Measurements from ENCODE around the gene NCAPH2. TPM values are rescaled to one million over a fixed set of nuclear protein-coding genes. Genes with fewer than 3 reads are reported as not detected.
A peak's percentile ranks its signal among the peaks of the same experiment; 100 is the strongest.

Gene NCAPH2
- total RNA-seq, 2 experiments from 2014 or later, result 105 to 108 TPM

DNA sequence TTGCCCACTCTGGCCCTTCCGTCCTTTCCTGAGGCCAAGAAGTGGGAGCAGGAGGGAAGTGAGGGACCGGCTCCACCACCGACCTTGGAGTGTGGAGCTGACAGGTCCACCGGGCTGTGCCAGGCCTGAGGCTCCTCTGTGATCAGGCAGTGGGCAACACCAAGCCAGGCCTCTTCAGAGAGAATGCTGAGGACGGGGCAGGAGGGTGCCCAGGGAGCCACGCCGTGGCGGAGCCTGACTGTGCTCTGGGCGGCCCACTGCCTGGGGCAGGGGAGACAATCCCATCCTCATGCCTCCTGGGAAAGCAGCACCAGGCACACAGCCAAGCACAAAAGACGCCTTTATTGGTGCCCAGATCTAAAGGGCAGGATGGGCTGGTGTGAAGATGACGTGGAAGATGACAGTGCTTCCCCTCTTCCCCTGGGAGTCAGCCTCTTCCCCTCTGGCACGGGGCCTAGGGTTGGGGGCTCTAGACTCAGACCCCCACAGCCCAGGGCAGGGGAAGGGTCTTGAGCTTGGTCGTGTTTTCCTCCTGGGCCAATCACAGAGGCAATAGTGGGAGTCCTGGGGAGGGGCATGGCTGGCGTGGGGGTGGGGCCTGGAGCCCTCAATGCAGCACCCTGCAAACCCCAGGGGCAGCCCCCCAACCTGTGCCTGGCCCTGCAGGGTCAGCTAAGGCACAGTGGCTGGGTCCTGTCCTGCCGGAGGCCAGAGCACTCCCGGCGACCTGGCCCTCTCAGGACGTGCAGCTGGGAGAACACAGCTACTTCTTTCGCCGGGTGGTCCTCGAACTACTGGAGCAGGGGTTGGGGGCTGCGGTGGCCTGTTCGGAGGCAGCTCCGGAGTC is 5.2 kb upstream of the NCAPH2 start:
- ChIA-PET CTCF (interaction anchor here (0.5 to 1.3 kb wide), 2 partner anchors 23 to 33 kb away, joined by 3 to 5 read pairs; partner anchors contain the start of gene SCO2), POLR2A (interaction anchor here (0.8 to 3.2 kb wide), 5 partner anchors 23 to 119 kb away, joined by 3 to 17 read pairs (median 4); partner anchors contain the start of gene SCO2)
- Mint-ChIP-seq H3K4me1 (peaks cover 10% of the 10 kb centered on the region), H3K27ac (no peak overlapping the region), H3K9me3 (no peaks in the 10 kb centered on the region), H3K4me3 (no peak overlapping the region), H3K36me3 (ENCODE audit: low read depth) (peaks cover 13% of the 10 kb centered on the region), H3K27me3 (no peaks in the 10 kb centered on the region)
- DNase-seq, result no peak

DNA sequence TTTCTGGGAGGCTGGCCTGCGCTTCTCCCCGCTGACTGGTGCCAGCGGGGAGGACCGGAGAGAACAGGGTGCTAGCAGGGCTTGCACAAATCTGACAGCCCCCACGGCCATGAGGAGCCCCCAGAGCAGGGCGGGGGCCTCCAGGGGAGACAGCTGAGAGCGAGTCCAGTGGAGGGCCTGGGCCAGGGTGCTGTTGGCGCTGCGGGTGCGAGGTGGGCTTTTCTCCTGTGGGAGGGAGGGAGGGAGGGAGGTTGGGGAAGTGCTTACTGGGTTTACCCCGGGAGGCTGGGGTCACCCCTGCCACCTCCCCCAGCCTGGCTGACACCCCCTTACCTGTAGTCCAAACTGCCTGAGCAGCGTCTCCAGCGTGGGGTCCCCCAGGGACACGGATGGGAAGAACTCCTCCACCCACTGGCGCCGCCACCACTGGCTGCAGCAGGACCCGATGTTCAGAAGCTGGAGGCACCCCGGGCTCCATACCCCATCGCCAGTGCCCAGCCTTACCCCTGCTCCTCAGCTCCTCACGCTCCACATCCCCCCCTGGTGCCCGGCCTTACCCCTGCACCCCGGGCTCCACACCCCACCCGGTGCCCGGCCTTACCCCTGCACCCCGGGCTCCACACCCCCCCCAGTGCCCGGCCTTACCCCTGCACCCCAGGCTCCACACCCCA is 4.4 kb upstream of the NCAPH2 start:
- Mint-ChIP-seq H3K4me1 (peaks cover 12% of the 10 kb centered on the region), H3K36me3 (ENCODE audit: low read depth) (peaks cover 15% of the 10 kb centered on the region), H3K4me3 (no peak overlapping the region), H3K27me3 (no peaks in the 10 kb centered on the region), H3K27ac (no peak overlapping the region), H3K9me3 (no peaks in the 10 kb centered on the region)
- ChIA-PET CTCF (interaction anchor here (1.3 kb wide), 1 partner anchor 33 kb away, joined by 5 read pairs; no protein-coding TSS in a partner anchor), POLR2A (interaction anchor here (1.2 to 3.2 kb wide), 2 partner anchors 22 to 118 kb away, joined by 4 to 17 read pairs; partner anchors contain the start of gene SCO2)
- no peak for DNase-seq

DNA sequence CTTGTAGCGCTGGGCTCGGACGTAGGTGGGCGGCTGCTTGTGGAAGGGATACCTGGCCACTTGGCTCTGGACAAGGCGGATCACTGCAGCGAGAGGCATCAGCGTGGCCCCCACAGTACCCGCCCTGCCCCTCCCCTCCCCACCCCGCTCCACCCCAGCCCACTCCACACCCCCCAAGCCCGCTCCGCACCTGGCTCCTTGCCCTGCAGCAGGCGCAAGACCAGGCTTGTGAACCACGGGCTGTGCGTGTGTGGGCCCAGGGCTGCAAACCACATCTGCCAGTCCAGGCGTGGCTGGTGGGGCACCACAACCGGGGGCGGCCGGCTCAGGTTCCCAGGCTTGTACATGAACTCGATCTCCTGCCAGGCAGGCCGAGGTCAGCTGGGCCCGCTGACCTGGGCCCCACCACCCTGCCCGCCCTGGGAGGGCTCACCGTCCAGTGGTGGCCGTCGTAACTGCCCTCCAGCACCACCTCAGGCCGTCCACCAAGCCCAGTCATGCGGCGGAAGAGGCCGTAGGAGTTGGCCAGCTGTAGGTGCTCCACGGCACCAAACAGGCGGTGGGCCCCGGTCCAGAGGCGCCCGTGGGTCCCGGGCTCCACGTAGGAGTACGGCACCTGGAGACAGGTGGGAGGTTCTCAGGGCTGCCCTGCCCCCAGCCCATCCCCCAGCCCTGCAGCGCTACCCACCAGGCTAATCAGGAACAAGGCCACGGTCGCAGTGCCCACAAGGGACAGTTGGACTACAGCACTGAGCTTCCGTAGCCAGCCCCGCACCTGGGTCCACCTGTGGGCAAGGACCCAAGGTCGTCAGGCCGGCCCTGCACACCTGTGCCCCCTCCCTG is 3.4 kb upstream of the NCAPH2 start:
- Mint-ChIP-seq H3K9me3 (no peaks in the 10 kb centered on the region), H3K27ac (no peak overlapping the region), H3K4me3 (no peak overlapping the region), H3K4me1 (peaks cover 20% of the 10 kb centered on the region), H3K27me3 (no peaks in the 10 kb centered on the region), H3K36me3 (ENCODE audit: low read depth) (peaks cover 21% of the 10 kb centered on the region)
- no peak for DNase-seq
- CTCF ChIA-PET, result interaction anchor here (1.3 kb wide), 1 partner anchor 34 kb away, joined by 5 read pairs; no protein-coding TSS in a partner anchor
- POLR2A ChIA-PET, result interaction anchor here (3.2 kb wide), 1 partner anchor 21 kb away, joined by 17 read pairs; the partner anchor contains the start of gene SCO2

GRCh38 chr22:50505276-50505775 is 2.7 kb upstream of the NCAPH2 start:
- no peak for DNase-seq
- Mint-ChIP-seq H3K4me3 (peak overlapping the region; percentile 21), H3K36me3 (ENCODE audit: low read depth) (peaks cover 22% of the 10 kb centered on the region), H3K27me3 (no peaks in the 10 kb centered on the region), H3K4me1 (peaks cover 25% of the 10 kb centered on the region), H3K9me3 (no peaks in the 10 kb centered on the region), H3K27ac (no peak overlapping the region)
- CTCF ChIA-PET, result no interaction called here
- POLR2A ChIA-PET, result interaction anchor here (1.5 to 7.7 kb wide), 2 partner anchors 22 to 43 kb away, joined by 3 to 321 read pairs; partner anchors contain the start of genes SCO2 and TYMP

DNA sequence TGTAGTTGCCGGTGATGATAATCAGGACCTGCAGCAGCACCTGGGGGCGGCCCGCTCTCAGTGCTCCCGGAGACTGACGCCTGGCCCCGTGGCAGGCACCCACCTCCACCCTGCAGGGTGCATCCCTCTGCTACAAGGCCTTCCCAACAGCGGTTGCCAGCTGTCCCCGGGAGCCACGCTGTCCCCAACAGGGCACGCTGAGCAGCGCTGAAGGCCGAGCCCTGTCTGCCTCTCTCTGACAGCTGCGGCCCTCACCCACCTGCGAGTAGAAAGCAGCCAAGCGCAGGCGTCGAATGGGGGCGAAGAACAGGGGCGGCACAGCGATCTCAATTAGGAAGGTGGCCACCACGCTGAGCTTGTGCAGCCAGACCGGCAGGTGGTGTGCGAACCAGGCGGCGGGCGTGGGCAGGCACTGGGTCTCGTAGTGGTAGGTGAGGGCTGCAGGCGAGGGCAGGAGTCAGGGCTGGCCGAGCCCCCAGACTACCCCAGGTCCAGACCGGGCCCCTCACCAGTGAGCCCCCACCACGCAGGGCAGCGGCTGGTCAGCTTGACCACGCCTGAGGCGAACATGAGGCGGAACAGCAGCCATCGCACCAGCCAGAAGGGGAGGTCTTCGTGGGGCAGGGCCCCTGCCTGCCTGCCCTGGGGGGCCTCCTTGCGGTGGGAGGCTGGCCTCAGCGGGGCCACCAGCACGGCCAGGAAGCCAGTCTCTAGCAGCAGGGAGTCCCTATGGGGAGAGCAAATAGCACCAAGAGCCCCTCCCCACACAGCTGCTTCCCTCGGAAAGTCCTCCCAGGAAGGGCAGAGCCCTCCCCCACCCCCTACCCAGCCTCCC is 2.0 kb upstream of the NCAPH2 start:
- no peak for DNase-seq
- CTCF ChIA-PET, result interaction anchor here (1.2 kb wide), 1 partner anchor 8 kb away, joined by 8 read pairs; no protein-coding TSS in a partner anchor
- H3K9me3 Mint-ChIP-seq, result no peaks in the 10 kb centered on the region
- H3K36me3 Mint-ChIP-seq (ENCODE audit: low read depth), result peaks cover 22% of the 10 kb centered on the region
- peaks cover 25% of the 10 kb centered on the region for H3K4me1 Mint-ChIP-seq
- POLR2A ChIA-PET, result interaction anchor here (1.3 to 7.7 kb wide), 5 partner anchors 8 to 115 kb away, joined by 3 to 321 read pairs (median 21); partner anchors contain the start of genes SCO2 and TYMP
- peak overlapping the region; percentile 96 for H3K4me3 Mint-ChIP-seq
- no peak overlapping the region for H3K27ac Mint-ChIP-seq
- no peaks in the 10 kb centered on the region for H3K27me3 Mint-ChIP-seq

DNA sequence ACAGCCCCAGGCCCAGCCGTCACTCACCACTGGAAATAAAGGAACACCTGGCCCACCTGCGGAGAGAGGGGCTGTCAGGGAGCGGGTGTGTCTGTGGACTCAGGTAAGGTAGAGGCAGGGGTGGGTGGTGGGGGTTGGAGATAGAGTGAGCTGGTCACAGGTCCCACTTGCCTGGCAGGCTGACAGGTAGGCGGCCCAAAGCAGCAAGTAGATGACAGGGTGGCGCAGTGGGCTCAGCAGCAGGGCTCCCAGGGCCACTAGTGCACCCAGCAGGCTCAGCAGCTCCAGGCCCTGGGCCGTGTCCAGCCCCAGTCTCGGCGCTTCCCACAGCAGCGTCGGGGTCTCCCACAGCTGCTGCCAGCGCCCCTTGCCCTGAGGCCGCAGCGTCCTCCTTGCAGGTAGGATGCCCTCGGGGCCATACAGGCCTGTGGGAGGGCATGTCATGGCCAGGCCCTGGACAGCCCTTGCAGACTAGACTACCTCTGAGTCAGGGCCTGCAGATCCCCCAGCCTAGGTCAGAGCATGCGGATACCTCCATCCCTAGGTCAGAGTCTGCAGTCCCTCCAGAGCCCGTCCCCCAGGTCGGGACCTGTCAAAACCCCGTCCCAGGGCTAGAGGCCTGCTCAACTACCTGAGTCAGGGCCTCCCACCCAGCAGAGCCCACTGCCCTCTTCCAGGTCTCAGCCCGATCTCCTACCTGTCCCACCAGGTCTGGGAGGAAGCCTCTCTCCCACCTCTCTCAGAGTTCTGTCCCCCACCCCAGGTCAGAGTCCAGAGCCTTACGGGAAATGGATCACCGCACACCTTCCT is 1.2 kb upstream of the NCAPH2 start:
- CTCF ChIA-PET, result interaction anchor here (1.2 to 4.3 kb wide), 6 partner anchors 9 to 230 kb away, joined by 5 to 102 read pairs (median 7); partner anchors contain the start of genes KLHDC7B and SCO2

GRCh38 chr22:50507421-50507990 is 518 bp upstream of the NCAPH2 start, which contains the start of gene LMF2:
LMF2 (minus strand) TSS chr22:50507702; CDS start chr22:50507675, 27 bp downstream.
- Mint-ChIP-seq H3K36me3 (ENCODE audit: low read depth) (peaks cover 26% of the 10 kb centered on the region), H3K27ac (peak within 1 kb of the TSS; percentile 95), H3K4me1 (peaks cover 32% of the 10 kb centered on the region), H3K9me3 (no peaks in the 10 kb centered on the region), H3K4me3 (peak within 1 kb of the TSS; percentile 96), H3K27me3 (no peaks in the 10 kb centered on the region)
- ChIA-PET POLR2A (interaction anchor here (0.6 to 7.7 kb wide), 24 partner anchors 9 to 263 kb away, joined by 3 to 321 read pairs (median 4); partner anchors contain the start of genes CHKB, HDAC10, KLHDC7B and SCO2), CTCF (interaction anchor here (0.6 to 4.3 kb wide), 12 partner anchors 9 to 231 kb away, joined by 3 to 102 read pairs (median 5); partner anchors contain the start of genes KLHDC7B, SCO2 and TYMP)
- peak; percentile 95 for DNase-seq

More for the DNA sequence above, 1.2 kb upstream of the NCAPH2 start:
- H3K9me3 Mint-ChIP-seq, result no peaks in the 10 kb centered on the region
- H3K4me3 Mint-ChIP-seq, result peak overlapping the region; percentile 96
- no peak for DNase-seq
- H3K4me1 Mint-ChIP-seq, result peaks cover 26% of the 10 kb centered on the region
- peak overlapping the region; percentile 89 for H3K27ac Mint-ChIP-seq
- POLR2A ChIA-PET, result interaction anchor here (0.8 to 7.7 kb wide), 11 partner anchors 8 to 238 kb away, joined by 3 to 321 read pairs (median 4); partner anchors contain the start of genes SCO2 and TYMP
- peaks cover 22% of the 10 kb centered on the region for H3K36me3 Mint-ChIP-seq (ENCODE audit: low read depth)
- H3K27me3 Mint-ChIP-seq, result no peaks in the 10 kb centered on the region

DNA sequence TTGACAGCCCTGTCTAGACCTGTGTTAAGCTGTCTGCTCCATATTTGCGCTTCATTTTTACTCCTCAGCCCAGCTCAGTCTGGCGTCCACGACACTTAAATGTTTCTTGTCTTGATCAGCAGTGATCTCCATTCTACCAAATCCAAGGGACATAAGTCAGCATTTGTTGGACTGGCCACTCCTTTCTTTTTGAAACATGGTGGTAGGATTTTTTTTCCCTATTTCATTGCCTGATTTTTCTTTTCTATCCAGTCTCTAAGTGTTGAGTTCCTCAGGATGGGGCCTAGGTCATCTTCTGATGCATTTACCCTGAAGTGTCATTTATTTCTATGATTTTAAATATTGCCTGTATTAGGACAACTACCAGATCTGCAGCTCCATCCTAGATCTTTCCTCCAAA is 873 bp downstream of the NCAPH2 start:
- Mint-ChIP-seq H3K4me3 (peak overlapping the region; percentile 82), H3K36me3 (ENCODE audit: low read depth) (peaks cover 31% of the 10 kb centered on the region), H3K27me3 (no peaks in the 10 kb centered on the region), H3K27ac (peak overlapping the region; percentile 87), H3K9me3 (no peaks in the 10 kb centered on the region), H3K4me1 (peaks cover 36% of the 10 kb centered on the region)
- ChIA-PET POLR2A (interaction anchor here (0.6 to 7.7 kb wide), 17 partner anchors 9 to 592 kb away, joined by 3 to 321 read pairs (median 13); partner anchors contain the start of genes ARSA, CHKB, KLHDC7B and SCO2), CTCF (interaction anchor here (1.3 to 4.3 kb wide), 7 partner anchors 9 to 112 kb away, joined by 3 to 102 read pairs (median 5); partner anchors contain the start of genes SCO2 and TYMP)
- no peak for DNase-seq

GRCh38 chr22:50513175-50513574 is 5.2 kb downstream of the NCAPH2 start:
- Mint-ChIP-seq H3K27ac (no peak overlapping the region), H3K9me3 (no peaks in the 10 kb centered on the region), H3K4me1 (peaks cover 35% of the 10 kb centered on the region), H3K36me3 (ENCODE audit: low read depth) (peaks cover 39% of the 10 kb centered on the region), H3K4me3 (no peak overlapping the region), H3K27me3 (no peaks in the 10 kb centered on the region)
- ChIA-PET CTCF (interaction anchor here (1.4 to 2.9 kb wide), 2 partner anchors 12 kb away, joined by 6 to 10 read pairs; partner anchors contain the start of gene SCO2), POLR2A (interaction anchor here (3.4 to 7.7 kb wide), 2 partner anchors 12 to 14 kb away, joined by 42 to 321 read pairs; partner anchors contain the start of genes SCO2 and TYMP)
- no peak for DNase-seq

- no peak for DNase-seq
- CTCF ChIA-PET, result interaction anchor here (2.9 kb wide), 1 partner anchor 9 kb away, joined by 10 read pairs; the partner anchor contains the start of gene SCO2
- peaks cover 20% of the 10 kb centered on the region for H3K4me1 Mint-ChIP-seq
- no peak overlapping the region for H3K4me3 Mint-ChIP-seq
- POLR2A ChIA-PET, result interaction anchor here (3.4 kb wide), 1 partner anchor 9 kb away, joined by 42 read pairs; the partner anchor contains the start of gene SCO2
- H3K36me3 Mint-ChIP-seq (ENCODE audit: low read depth), result peaks cover 48% of the 10 kb centered on the region
- H3K9me3 Mint-ChIP-seq, result no peaks in the 10 kb centered on the region
- H3K27me3 Mint-ChIP-seq, result no peaks in the 10 kb centered on the region
- H3K27ac Mint-ChIP-seq, result no peak overlapping the region
Observed at GRCh38 chr22:50516068-50516467, 8.0 kb downstream of the NCAPH2 start.
